ENCODE results near the gene NECTIN1.

Gene NECTIN1

DNA sequence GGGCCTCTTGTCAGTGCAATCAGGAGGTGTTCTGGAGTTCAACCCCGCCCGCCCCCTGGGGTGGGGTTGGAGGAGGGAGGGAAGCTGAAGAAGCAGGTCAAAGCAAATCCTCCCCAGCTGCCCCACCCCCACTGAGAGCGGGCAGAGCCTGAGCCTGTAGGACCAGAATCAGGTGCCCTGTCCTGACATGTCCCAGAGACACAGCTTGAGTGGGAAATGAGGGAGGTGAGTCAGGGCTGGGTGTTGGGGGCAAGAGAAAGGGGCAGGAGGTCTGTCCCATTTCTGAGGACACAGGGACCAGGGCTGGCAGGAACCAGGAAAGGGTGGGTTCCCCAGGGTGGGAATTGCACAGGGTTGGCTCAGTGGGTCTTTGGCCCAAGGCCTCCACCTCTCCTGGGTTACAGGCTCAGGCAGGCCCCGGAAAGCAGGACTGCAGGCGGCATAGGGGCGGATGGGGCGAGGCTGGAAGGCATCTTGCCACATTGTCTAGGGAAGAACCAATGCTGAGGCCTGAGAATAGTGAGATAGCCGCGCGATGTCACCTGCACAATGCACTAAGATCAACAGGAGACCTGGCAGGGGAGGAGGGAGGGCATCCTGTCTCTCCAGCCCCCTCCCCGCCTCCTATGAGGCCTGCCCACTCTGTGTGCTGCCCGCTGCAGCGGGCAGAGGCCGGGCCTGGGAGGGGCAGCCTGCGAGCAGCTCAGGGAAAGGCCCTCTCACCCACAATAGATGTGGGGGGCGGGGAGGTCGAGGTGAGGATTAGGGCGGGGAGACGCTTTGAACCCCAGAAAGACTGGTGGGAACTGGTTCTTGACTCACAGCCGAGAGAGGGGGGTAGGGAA, 32.4 kb downstream of the NECTIN1 start:
- no peak for DNase-seq
- Histone ChIP-seq H2AFZ (ENCODE audit: low read length) (no peak overlapping the region), H4K20me1 (ENCODE audit: insufficient read depth, low read length) (no peaks in the 10 kb centered on the region), H3K27me3 (replicated peaks; ENCODE audit: insufficient read depth, low read length) (no peaks in the 10 kb centered on the region), H3K27ac (ENCODE audit: low read length) (no peak overlapping the region), H3K79me2 (ENCODE audit: low read length) (peaks cover 96% of the 10 kb centered on the region), H3K4me2 (ENCODE audit: low read depth, low read length) (no peak overlapping the region), H3K36me3 (replicated peaks; ENCODE audit: insufficient read depth, low read length) (no peaks in the 10 kb centered on the region), H3K9ac (ENCODE audit: low read length) (no peak overlapping the region), H3K4me1 (ENCODE audit: low read length) (peaks cover 51% of the 10 kb centered on the region), H3K9me2 (replicated peaks; ENCODE audit: insufficient read depth, low read length) (no peaks in the 10 kb centered on the region), H3K9me3 (replicated peaks; ENCODE audit: insufficient read depth, low read length) (no peaks in the 10 kb centered on the region), H3F3A (ENCODE audit: insufficient read depth, low read length) (peaks cover 24% of the 10 kb centered on the region), H3K4me3 (ENCODE audit: low read length) (no peak overlapping the region)
- TF ChIP-seq CTCF (IDR thresholded peaks at IDR 0.05; ENCODE audit: low read length), result no peak
- no peak for TF ChIP-seq EZH2phosphoT487 (IDR thresholded peaks at IDR 0.05; ENCODE audit: low read length)

DNA sequence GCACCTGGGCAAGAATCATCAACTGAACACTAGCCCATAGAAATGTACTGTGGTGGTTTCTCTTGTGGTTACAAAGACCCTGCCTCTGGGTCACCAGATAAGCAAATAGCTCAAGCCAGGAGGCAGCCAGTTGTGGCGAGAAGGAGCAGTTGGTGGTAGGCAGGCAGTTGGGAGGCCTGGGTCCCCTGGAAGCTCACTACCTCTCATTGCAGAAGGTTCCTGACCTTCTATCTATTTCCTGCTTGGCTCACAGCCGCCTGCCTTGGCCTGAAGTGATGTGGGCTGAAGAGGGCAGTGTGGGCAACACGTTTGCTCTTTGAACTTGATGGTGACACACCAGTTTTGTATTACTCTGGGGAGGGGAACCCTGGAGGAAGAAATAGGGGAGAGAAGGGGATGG, 34.7 kb downstream of the NECTIN1 start:
- Histone ChIP-seq H3K9me3 (replicated peaks; ENCODE audit: insufficient read depth, low read length) (no peaks in the 10 kb centered on the region), H3K9ac (ENCODE audit: low read length) (peak overlapping the region; percentile 33), H3K4me3 (ENCODE audit: low read length) (no peak overlapping the region), H3K9me2 (replicated peaks; ENCODE audit: insufficient read depth, low read length) (no peaks in the 10 kb centered on the region), H3K36me3 (replicated peaks; ENCODE audit: insufficient read depth, low read length) (no peaks in the 10 kb centered on the region), H3K27ac (ENCODE audit: low read length) (peak overlapping the region; percentile 81), H2AFZ (ENCODE audit: low read length) (no peak overlapping the region), H3K4me2 (ENCODE audit: low read depth, low read length) (peak overlapping the region; percentile 63; the same call in 1 of the 2 replicates), H3K79me2 (ENCODE audit: low read length) (peaks cover 96% of the 10 kb centered on the region), H3K4me1 (ENCODE audit: low read length) (peaks cover 58% of the 10 kb centered on the region), H3F3A (ENCODE audit: insufficient read depth, low read length) (peaks cover 24% of the 10 kb centered on the region), H4K20me1 (ENCODE audit: insufficient read depth, low read length) (no peaks in the 10 kb centered on the region), H3K27me3 (replicated peaks; ENCODE audit: insufficient read depth, low read length) (no peaks in the 10 kb centered on the region)
- TF ChIP-seq EZH2 (optimal IDR thresholded peaks at IDR 0.05; ENCODE audit: low read depth, low read length) (no peak), CTCF (IDR thresholded peaks at IDR 0.05; ENCODE audit: low read length) (peak; percentile 49)
- peak; percentile 80 for DNase-seq

DNA sequence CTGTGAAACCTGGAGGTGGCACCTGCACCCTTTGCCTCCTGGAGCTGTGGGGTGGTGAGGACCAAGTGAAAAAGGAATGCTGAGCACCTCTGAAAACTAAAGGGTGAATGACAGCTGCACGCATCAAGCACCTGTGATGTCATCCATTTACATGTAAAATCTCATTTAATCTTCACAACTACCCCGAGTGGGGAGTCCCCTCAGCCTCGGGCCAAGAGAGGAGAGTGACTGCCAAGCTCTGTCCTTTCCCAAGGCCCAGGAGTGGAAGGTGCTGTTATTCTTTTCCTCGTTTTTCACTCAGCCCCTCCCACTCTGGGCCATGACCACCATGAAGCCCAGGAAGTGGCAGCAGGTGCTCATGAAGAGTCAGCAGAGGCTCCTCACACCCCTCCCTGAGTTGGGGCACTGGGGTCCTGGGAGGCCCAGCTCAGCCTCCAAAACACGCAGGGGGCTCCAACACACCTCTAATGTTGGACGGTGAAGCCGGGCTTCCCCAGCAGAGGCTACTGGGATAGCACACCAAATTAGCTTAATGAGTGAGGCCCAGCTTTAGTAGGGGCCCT, 35.7 kb downstream of the NECTIN1 start:
- H3K9ac ChIP-seq (ENCODE audit: low read length), result peak overlapping the region; percentile 33
- H3K4me2 ChIP-seq (ENCODE audit: low read depth, low read length), result peak overlapping the region; percentile 63
- H3K4me1 ChIP-seq (ENCODE audit: low read length), result peaks cover 58% of the 10 kb centered on the region
- peak overlapping the region; percentile 81 for H3K27ac ChIP-seq (ENCODE audit: low read length)
- no peak overlapping the region for H3K4me3 ChIP-seq (ENCODE audit: low read length)
- H3K36me3 ChIP-seq (replicated peaks; ENCODE audit: insufficient read depth, low read length), result no peaks in the 10 kb centered on the region
- no peaks in the 10 kb centered on the region for H3K9me3 ChIP-seq (replicated peaks; ENCODE audit: insufficient read depth, low read length)
- H3F3A ChIP-seq (ENCODE audit: insufficient read depth, low read length), result peaks cover 24% of the 10 kb centered on the region
- no peaks in the 10 kb centered on the region for H4K20me1 ChIP-seq (ENCODE audit: insufficient read depth, low read length)
- H3K79me2 ChIP-seq (ENCODE audit: low read length), result peaks cover 96% of the 10 kb centered on the region
- H3K27me3 ChIP-seq (replicated peaks; ENCODE audit: insufficient read depth, low read length), result no peaks in the 10 kb centered on the region
- peak overlapping the region; percentile 7; the same call in 1 of the 2 replicates for H2AFZ ChIP-seq (ENCODE audit: low read length)
- TF ChIP-seq EZH2phosphoT487 (IDR thresholded peaks at IDR 0.05; ENCODE audit: low read length) (no peak), CTCF (IDR thresholded peaks at IDR 0.05; ENCODE audit: low read length) (no peak), EZH2 (optimal IDR thresholded peaks at IDR 0.05; ENCODE audit: low read depth, low read length) (no peak)
- no peaks in the 10 kb centered on the region for H3K9me2 ChIP-seq (replicated peaks; ENCODE audit: insufficient read depth, low read length)
- DNase-seq, result peak; percentile 26

Measured in MM.1S (cell line).